ENCODE measurements around the gene TRIL.

TRIL gene

GRCh38 chr7:28980451-28981160 lies 22.5 kb upstream of the TRIL start:
- no peak for DNase-seq

GRCh38 chr7:28979776-28980175 lies 21.6 kb upstream of the TRIL start:
- no peak for DNase-seq

- DNase-seq, result no peak
Measured at GRCh38 chr7:28977881-28978280, 19.8 kb upstream of the TRIL start.

- no peak for DNase-seq
Measured at GRCh38 chr7:28976022-28976421, 17.9 kb upstream of the TRIL start.

- no peak for DNase-seq
Measured at GRCh38 chr7:28973591-28973990, 15.5 kb upstream of the TRIL start.

GRCh38 chr7:28964056-28964455 lies 5.9 kb upstream of the TRIL start:
- DNase-seq, result no peak

GRCh38 chr7:28961972-28962371 lies 3.8 kb upstream of the TRIL start:
- no peak for DNase-seq

GRCh38 chr7:28960071-28960840 lies 2.1 kb upstream of the TRIL start:
- no peak for DNase-seq

- DNase-seq, result no peak
Measured at GRCh38 chr7:28958980-28959347, 834 bp upstream of the TRIL start.

- DNase-seq, result no peak
Measured at GRCh38 chr7:28957751-28958234, 337 bp downstream of the TRIL start.

- peak; percentile 5 for DNase-seq
Measured at GRCh38 chr7:28957064-28957750, 923 bp downstream of the TRIL start.

- DNase-seq, result peak; percentile 27
Measured at GRCh38 chr7:28956608-28957063, 1.5 kb downstream of the TRIL start.

GRCh38 chr7:28955718-28956607 lies 2.2 kb downstream of the TRIL start:
- peak; percentile 27 for DNase-seq

GRCh38 chr7:28955356-28955717 lies 2.8 kb downstream of the TRIL start:
- DNase-seq, result no peak

- DNase-seq, result no peak
Measured at GRCh38 chr7:28954946-28955345, 3.2 kb downstream of the TRIL start.

GRCh38 chr7:28954471-28954870 lies 3.7 kb downstream of the TRIL start:
- DNase-seq, result no peak

- no peak for DNase-seq
Measured at GRCh38 chr7:28953633-28954032, 4.5 kb downstream of the TRIL start.

GRCh38 chr7:28942168-28942567 lies 16.0 kb downstream of the TRIL start:
- DNase-seq, result no peak

GRCh38 chr7:28941633-28942032 lies 16.5 kb downstream of the TRIL start:
- DNase-seq, result no peak

GRCh38 chr7:28940741-28941384 lies 17.3 kb downstream of the TRIL start:
- DNase-seq, result no peak

GRCh38 chr7:28939844-28940544 lies 18.1 kb downstream of the TRIL start:
- no peak for DNase-seq

GRCh38 chr7:28939367-28939766 lies 18.8 kb downstream of the TRIL start:
- no peak for DNase-seq
